ENCODE results near the gene DLGAP4.

The DLGAP4 gene

GRCh38 chr20:36391456-36391855 is 85.3 kb downstream of the DLGAP4 start:
- Histone ChIP-seq H3K4me2 (ENCODE audit: low read length) (no peak overlapping the region), H3K4me3 (ENCODE audit: low read length) (no peak overlapping the region), H3K9me3 (ENCODE audit: control insufficient read depth, insufficient read depth, low read length) (no peaks in the 10 kb centered on the region), H3K27me3 (ENCODE audit: control insufficient read depth, low read length) (peaks cover 18% of the 10 kb centered on the region), H3K4me1 (ENCODE audit: control insufficient read depth, low read length) (no peaks in the 10 kb centered on the region), H3F3A (ENCODE audit: control insufficient read depth, insufficient read depth) (no peaks in the 10 kb centered on the region), H4K20me1 (ENCODE audit: control insufficient read depth, insufficient read depth, low read depth, low read length) (no peaks in the 10 kb centered on the region; the same call in 1 of the 2 replicates), H3K36me3 (ENCODE audit: control insufficient read depth, low read length) (no peaks in the 10 kb centered on the region), H3K79me2 (ENCODE audit: control insufficient read depth, low read length) (no peaks in the 10 kb centered on the region), H3K9me2 (replicated peaks; ENCODE audit: control insufficient read depth, low read length) (no peaks in the 10 kb centered on the region), H3K27ac (ENCODE audit: low read depth, low read length) (no peak overlapping the region)
- TF ChIP-seq EZH2phosphoT487 (IDR thresholded peaks at IDR 0.05; ENCODE audit: borderline replicate concordance, low read length) = no peak
- TF ChIP-seq CTCF (IDR thresholded peaks at IDR 0.05; ENCODE audit: low read depth, low read length, poor library complexity, severe bottlenecking) = no peak

GRCh38 chr20:36391955-36392354 is 85.8 kb downstream of the DLGAP4 start:
- Histone ChIP-seq H3K4me2 (ENCODE audit: low read length) (no peak overlapping the region), H3K79me2 (ENCODE audit: control insufficient read depth, low read length) (no peaks in the 10 kb centered on the region), H3K36me3 (ENCODE audit: control insufficient read depth, low read length) (no peaks in the 10 kb centered on the region), H3K27ac (ENCODE audit: low read depth, low read length) (no peak overlapping the region), H3K4me3 (ENCODE audit: low read length) (no peak overlapping the region), H3K4me1 (ENCODE audit: control insufficient read depth, low read length) (no peaks in the 10 kb centered on the region), H3K27me3 (ENCODE audit: control insufficient read depth, low read length) (peaks cover 18% of the 10 kb centered on the region), H3K9me3 (ENCODE audit: control insufficient read depth, insufficient read depth, low read length) (no peaks in the 10 kb centered on the region), H4K20me1 (ENCODE audit: control insufficient read depth, insufficient read depth, low read depth, low read length) (no peaks in the 10 kb centered on the region; the same call in 1 of the 2 replicates), H3F3A (ENCODE audit: control insufficient read depth, insufficient read depth) (no peaks in the 10 kb centered on the region), H3K9me2 (replicated peaks; ENCODE audit: control insufficient read depth, low read length) (no peaks in the 10 kb centered on the region)
- TF ChIP-seq EZH2phosphoT487 (IDR thresholded peaks at IDR 0.05; ENCODE audit: borderline replicate concordance, low read length) = no peak
- TF ChIP-seq CTCF (IDR thresholded peaks at IDR 0.05; ENCODE audit: low read depth, low read length, poor library complexity, severe bottlenecking) = no peak

DNA sequence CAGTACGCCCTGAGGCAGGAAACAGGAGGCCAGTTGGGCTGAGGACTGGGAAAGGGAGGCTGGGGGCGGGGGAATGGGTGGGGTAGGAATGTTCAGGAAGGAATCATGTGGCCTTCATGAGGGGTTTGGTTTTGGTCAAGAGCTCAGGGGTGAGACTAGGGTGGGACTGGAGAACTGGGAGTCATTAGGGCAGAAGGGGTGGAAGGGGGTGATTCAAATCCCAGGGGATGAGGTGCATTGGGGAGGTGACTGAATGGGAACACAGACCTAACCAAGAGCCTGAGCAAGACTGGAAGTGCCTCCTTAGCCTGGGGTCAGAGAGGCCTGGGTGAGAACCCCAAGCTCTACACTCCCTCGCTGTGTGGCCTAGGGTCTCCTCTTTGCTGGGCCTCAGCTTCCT is 86.8 kb downstream of the DLGAP4 start:
- H3F3A ChIP-seq (ENCODE audit: control insufficient read depth, insufficient read depth) = no peaks in the 10 kb centered on the region
- H3K27ac ChIP-seq (ENCODE audit: low read depth, low read length) = no peak overlapping the region
- H3K4me2 ChIP-seq (ENCODE audit: low read length) = no peak overlapping the region
- H3K27me3 ChIP-seq (ENCODE audit: control insufficient read depth, low read length) = peaks cover 16% of the 10 kb centered on the region
- no peaks in the 10 kb centered on the region for H3K79me2 ChIP-seq (ENCODE audit: control insufficient read depth, low read length)
- no peaks in the 10 kb centered on the region for H3K9me3 ChIP-seq (ENCODE audit: control insufficient read depth, insufficient read depth, low read length)
- no peaks in the 10 kb centered on the region for H3K4me1 ChIP-seq (ENCODE audit: control insufficient read depth, low read length)
- no peaks in the 10 kb centered on the region for H3K9me2 ChIP-seq (replicated peaks; ENCODE audit: control insufficient read depth, low read length)
- H4K20me1 ChIP-seq (ENCODE audit: control insufficient read depth, insufficient read depth, low read depth, low read length) = no peaks in the 10 kb centered on the region; the same call in 1 of the 2 replicates
- no peak for TF ChIP-seq EZH2phosphoT487 (IDR thresholded peaks at IDR 0.05; ENCODE audit: borderline replicate concordance, low read length)
- TF ChIP-seq CTCF (IDR thresholded peaks at IDR 0.05; ENCODE audit: low read depth, low read length, poor library complexity, severe bottlenecking) = no peak
- no peaks in the 10 kb centered on the region for H3K36me3 ChIP-seq (ENCODE audit: control insufficient read depth, low read length)
- H3K4me3 ChIP-seq (ENCODE audit: low read length) = no peak overlapping the region

Measured in DOHH2 (cell line).